ENCODE measurements around the gene TAT. TPM values are rescaled to one million over a fixed set of nuclear protein-coding genes. Genes with fewer than 3 reads are reported as not detected.

TAT gene
- total RNA-seq, result 100 to 1,000 TPM in 1 of 2 donors, 10 to 100 TPM in 1; 10.6 to 484 TPM
- 100 to 1,000 TPM; 382 to 540 TPM for polyA plus RNA-seq

DNA sequence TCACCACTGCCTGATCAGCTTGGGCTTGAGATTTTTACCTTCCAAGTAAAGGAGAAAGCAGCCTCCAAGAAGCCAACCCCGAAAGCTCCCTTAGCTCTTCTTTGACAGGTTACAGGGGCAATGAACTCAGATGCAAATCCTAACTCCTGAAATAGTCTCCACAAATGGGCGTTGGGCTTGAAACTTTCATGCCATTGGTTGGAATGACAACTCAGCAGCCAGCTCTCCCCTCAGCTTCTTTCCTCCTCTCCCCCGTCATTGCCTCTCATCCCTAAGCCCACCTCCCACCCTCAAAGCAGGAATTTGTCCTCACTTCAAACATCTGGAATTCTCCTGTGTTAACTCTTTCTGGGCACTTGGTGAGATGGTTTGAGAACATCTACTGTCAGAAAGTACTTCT lies at the start of gene TAT:
TAT (minus strand) TSS at position 122 of the 400 bp plus-strand sequence. CDS start 677 bp downstream, outside the sequence.
- Histone ChIP-seq H3K9me3 (ENCODE audit: control insufficient read depth in 4 of 4, low read length in 3 of 4) (no peaks in the 10 kb centered on the region), H3K9ac (ENCODE audit: low read depth in 1 of 2, low read length in 2 of 2) (peak within 1 kb of the TSS; percentile 85 to 100), H3K4me3 (ENCODE audit: low read depth in 1 of 3, low read length in 3 of 3) (peak within 1 kb of the TSS; percentile 44 to 89 (median 80)), H3K36me3 (ENCODE audit: control insufficient read depth in 4 of 4, insufficient read depth in 3 of 4, low read depth in 1 of 4, low read length in 3 of 4) (peaks cover 0 to 8% (median 2%) of the 10 kb centered on the region in 4 donors), H3K4me1 (ENCODE audit: control insufficient read depth in 4 of 4, insufficient read depth in 4 of 4, low read length in 3 of 4) (peaks cover 5 to 45% (median 13%) of the 10 kb centered on the region in 4 donors), H3K27me3 (ENCODE audit: control insufficient read depth in 4 of 4, insufficient read depth in 4 of 4, low read length in 3 of 4) (no peaks in the 10 kb centered on the region), H3K27ac (ENCODE audit: low read depth in 1 of 2, low read length in 2 of 2) (peak within 1 kb of the TSS; percentile 94 to 95)
- no peak for DNase-seq (ENCODE audit: low spot score)
- WGBS, result 16% methylated on average over 3 of the region's 3 CpGs
- TF ChIP-seq RXRA (IDR thresholded peaks at IDR 0.05), result peak; percentile 89 to 94
- TF ChIP-seq FOXA1 (IDR thresholded peaks at IDR 0.05), result no peak
- TF ChIP-seq, protein P1, sequence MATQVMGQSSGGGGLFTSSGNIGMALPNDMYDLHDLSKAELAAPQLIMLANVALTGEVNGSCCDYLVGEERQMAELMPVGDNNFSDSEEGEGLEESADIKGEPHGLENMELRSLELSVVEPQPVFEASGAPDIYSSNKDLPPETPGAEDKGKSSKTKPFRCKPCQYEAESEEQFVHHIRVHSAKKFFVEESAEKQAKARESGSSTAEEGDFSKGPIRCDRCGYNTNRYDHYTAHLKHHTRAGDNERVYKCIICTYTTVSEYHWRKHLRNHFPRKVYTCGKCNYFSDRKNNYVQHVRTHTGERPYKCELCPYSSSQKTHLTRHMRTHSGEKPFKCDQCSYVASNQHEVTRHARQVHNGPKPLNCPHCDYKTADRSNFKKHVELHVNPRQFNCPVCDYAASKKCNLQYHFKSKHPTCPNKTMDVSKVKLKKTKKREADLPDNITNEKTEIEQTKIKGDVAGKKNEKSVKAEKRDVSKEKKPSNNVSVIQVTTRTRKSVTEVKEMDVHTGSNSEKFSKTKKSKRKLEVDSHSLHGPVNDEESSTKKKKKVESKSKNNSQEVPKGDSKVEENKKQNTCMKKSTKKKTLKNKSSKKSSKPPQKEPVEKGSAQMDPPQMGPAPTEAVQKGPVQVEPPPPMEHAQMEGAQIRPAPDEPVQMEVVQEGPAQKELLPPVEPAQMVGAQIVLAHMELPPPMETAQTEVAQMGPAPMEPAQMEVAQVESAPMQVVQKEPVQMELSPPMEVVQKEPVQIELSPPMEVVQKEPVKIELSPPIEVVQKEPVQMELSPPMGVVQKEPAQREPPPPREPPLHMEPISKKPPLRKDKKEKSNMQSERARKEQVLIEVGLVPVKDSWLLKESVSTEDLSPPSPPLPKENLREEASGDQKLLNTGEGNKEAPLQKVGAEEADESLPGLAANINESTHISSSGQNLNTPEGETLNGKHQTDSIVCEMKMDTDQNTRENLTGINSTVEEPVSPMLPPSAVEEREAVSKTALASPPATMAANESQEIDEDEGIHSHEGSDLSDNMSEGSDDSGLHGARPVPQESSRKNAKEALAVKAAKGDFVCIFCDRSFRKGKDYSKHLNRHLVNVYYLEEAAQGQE (IDR thresholded peaks at IDR 0.05), result peak; percentile 97
- TF ChIP-seq, protein P2, sequence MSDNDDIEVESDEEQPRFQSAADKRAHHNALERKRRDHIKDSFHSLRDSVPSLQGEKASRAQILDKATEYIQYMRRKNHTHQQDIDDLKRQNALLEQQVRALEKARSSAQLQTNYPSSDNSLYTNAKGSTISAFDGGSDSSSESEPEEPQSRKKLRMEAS (IDR thresholded peaks at IDR 0.05), result peak; percentile 57
- TF ChIP-seq, protein P3, sequence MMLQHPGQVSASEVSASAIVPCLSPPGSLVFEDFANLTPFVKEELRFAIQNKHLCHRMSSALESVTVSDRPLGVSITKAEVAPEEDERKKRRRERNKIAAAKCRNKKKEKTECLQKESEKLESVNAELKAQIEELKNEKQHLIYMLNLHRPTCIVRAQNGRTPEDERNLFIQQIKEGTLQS (IDR thresholded peaks at IDR 0.05), result peak; percentile 17
- peak; percentile 57 for TF ChIP-seq YY1 (IDR thresholded peaks at IDR 0.05)
- TF ChIP-seq, protein P4, sequence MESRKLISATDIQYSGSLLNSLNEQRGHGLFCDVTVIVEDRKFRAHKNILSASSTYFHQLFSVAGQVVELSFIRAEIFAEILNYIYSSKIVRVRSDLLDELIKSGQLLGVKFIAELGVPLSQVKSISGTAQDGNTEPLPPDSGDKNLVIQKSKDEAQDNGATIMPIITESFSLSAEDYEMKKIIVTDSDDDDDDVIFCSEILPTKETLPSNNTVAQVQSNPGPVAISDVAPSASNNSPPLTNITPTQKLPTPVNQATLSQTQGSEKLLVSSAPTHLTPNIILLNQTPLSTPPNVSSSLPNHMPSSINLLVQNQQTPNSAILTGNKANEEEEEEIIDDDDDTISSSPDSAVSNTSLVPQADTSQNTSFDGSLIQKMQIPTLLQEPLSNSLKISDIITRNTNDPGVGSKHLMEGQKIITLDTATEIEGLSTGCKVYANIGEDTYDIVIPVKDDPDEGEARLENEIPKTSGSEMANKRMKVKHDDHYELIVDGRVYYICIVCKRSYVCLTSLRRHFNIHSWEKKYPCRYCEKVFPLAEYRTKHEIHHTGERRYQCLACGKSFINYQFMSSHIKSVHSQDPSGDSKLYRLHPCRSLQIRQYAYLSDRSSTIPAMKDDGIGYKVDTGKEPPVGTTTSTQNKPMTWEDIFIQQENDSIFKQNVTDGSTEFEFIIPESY (IDR thresholded peaks at IDR 0.05), result no peak
- peak; percentile 38 to 63 for TF ChIP-seq RAD21 (IDR thresholded peaks at IDR 0.05)
- peak; percentile 13 for TF ChIP-seq FOXA2 (IDR thresholded peaks at IDR 0.05)
- TF ChIP-seq EGR1 (IDR thresholded peaks at IDR 0.05; ENCODE audit: low read depth in 2 of 2), result peak in 1 of 2 donors; percentile 36
- peak; percentile 71 to 80 for TF ChIP-seq HNF4A (conservative IDR thresholded peaks at IDR 0.05)
- no peak for TF ChIP-seq GABPA (IDR thresholded peaks at IDR 0.05 in 1 of 2, conservative IDR thresholded peaks at IDR 0.05 in 1 of 2)
- TF ChIP-seq, protein P5, sequence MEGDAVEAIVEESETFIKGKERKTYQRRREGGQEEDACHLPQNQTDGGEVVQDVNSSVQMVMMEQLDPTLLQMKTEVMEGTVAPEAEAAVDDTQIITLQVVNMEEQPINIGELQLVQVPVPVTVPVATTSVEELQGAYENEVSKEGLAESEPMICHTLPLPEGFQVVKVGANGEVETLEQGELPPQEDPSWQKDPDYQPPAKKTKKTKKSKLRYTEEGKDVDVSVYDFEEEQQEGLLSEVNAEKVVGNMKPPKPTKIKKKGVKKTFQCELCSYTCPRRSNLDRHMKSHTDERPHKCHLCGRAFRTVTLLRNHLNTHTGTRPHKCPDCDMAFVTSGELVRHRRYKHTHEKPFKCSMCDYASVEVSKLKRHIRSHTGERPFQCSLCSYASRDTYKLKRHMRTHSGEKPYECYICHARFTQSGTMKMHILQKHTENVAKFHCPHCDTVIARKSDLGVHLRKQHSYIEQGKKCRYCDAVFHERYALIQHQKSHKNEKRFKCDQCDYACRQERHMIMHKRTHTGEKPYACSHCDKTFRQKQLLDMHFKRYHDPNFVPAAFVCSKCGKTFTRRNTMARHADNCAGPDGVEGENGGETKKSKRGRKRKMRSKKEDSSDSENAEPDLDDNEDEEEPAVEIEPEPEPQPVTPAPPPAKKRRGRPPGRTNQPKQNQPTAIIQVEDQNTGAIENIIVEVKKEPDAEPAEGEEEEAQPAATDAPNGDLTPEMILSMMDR (IDR thresholded peaks at IDR 0.05; ENCODE audit: low read depth, low read length, missing input control), result no peak
- TF ChIP-seq TAF1 (conservative IDR thresholded peaks at IDR 0.05), result peak; percentile 98
- TF ChIP-seq HNF4G (IDR thresholded peaks at IDR 0.05), result no peak
- TF ChIP-seq NR2F2 (IDR thresholded peaks at IDR 0.05), result no peak
- TF ChIP-seq SP1 (IDR thresholded peaks at IDR 0.05), result peak; percentile 89
- TF ChIP-seq JUND (IDR thresholded peaks at IDR 0.05), result peak; percentile 61 to 62

Data from liver (tissue), 9 donors.